ENCODE results near the gene CLEC17A.
"Not testable (repeated sequence)": the region's sequence is repeated elsewhere in the genome, so short reads cannot be mapped to it uniquely, and the experiment has no call there.

Gene CLEC17A

DNA sequence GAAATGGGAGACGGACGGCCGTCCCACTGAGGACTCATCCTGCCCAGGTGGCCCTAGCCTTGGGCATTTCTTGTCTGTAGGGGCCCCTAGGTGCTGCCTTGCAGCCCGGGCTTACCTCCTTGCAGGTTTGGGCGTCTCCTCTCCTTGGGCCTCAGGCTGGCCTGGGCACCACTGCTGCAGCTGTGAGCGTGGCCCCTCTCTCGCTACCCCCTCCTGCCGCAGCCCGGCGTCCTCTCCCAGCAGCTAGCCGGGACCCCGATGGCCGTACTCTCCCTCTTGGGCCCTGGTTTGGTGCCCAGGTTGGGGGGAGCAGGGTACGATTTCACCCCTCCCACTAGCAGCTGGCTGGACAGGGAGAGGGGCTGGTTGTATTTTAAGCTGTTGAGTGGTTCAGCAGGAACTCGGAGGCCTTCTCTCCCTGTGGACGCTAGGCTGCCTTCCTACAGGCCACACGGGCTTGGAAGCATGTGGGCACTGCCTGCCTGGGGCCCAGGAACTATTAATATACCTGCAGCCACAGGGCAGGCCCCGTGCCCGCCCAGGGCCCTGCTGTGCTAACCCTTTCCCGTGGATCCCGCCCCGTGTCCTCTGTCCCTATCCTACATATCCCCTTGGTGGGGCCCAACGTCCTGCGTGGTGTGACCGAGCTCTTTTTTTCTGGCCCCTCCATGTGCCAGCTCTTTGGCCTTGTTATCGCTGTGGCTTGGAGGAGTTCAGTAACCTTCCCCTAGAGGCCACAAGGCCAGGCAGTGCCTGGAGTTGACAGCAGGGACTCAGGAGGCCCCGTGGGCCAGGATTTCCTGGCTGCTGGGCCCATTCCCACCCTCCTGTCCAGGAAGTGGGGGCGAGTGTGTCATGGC is 22.7 kb upstream of the CLEC17A start:
- DNase-seq = no peak

DNA sequence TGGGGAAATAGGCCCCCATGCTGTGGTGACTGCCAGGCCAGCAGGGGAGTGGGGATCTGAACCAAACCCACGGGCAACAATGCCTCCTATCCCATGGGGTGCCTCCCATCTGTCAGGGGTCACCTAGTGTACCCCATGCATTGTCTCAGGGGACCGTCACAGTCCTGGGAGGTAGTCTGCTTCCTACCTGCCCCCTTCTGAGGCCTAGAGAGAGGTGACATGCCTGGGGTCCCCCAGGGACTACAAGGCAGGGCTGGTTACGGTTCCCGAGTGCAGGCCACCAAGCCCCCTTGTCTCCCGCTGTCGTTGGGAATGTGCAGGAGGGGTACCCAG is 22.1 kb upstream of the CLEC17A start:
- DNase-seq = no peak

DNA sequence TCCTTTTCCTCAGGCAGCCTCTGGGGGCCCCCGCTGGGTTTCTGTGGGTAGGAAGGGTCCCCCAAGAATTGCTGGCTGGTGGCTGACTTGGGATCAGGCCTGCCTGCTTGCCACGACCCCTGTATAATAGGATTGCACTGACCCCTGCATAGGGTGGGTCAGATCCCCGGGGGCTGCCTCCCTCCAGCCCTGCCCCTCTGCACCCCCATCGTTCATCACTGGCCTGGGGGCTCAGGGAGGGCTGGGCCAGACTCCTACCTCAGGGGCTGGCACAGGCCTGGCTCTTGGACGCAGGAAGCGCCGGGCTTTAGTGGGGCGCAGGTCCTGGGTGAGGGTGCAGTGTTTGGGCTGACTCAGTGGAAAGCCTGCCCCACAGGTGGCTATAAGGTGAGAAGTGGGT is 21.6 kb upstream of the CLEC17A start:
- DNase-seq = no peak

DNA sequence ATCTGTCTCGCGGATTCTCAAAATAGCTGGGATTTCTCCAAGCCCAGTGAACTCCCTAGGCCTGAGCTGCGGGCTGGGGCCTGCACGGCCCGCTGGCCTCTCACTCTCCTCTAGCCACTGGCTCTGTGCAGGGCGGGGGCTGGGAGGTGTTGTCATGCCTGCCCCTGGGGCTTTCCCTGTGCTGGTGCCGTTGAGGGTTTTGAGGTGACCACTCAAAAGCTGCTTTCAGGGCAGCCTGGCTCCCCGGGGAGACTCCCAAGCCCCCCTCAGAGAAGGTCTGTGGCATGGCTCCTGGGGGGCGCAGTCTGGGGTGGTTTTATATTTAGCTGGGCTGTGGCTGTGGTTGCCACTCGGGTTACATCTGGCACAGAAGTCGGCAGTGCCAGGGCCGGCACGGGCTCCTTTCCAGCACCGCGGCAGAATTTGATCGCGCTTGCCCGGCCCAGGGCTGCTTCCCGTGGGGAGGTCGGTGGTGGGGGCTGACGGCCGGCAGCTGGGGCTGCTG is 21.0 kb upstream of the CLEC17A start:
- no peak for DNase-seq

DNA sequence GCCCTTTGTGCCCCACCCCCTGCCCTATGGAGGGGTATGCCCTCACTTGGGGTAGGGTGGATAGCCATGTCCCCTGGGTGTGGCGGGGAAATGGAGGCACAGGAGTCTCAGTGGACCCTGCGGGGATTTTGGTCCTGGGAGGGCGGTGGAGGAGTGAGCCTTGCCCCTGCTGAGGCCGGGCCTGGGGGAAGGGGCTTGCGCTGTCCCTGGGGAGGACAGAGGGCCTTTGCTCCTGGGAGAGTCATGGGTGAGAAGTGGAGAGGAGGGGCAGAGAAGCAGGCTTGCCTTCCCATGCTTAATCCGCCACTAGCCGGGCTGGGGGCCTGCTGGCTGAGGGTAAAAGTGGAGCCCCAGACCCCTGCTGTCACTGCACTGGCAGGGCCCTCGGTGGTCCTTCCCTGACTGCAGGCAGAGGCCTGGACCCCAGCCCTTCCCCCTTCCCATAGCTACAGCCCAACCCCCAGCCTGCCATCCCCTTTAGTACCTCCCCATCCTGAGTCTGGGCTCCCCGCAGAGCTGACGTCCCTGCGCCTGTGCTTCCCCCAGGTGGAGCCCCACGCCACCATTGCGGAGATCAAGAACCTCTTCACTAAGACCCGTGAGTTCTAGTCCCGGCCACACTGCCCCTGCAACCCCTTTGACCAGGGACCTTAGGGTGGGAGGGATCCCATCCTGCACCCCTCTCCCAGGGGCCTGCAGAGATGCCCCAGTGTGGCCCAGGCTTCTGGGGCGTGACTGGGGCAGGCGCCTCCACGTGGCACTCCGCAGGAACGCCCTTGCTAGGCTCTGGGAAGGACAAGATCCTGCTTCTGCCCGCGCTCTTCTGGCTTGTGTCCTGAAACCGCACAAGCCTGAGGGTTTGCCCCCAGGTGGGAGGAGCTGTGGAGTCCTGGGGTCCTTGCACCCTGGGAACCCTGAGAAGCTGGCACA is 20.0 kb upstream of the CLEC17A start:
- DNase-seq = no peak

- no peak for DNase-seq
Measured at GRCh38 chr19:14563590-14563926, 19.3 kb upstream of the CLEC17A start.

- DNase-seq = peak; percentile 28
Measured at GRCh38 chr19:14563989-14564651, 18.8 kb upstream of the CLEC17A start.

- not testable (repeated sequence) for DNase-seq
Measured at GRCh38 chr19:14564652-14565297, 18.1 kb upstream of the CLEC17A start.

- DNase-seq = no peak
Measured at GRCh38 chr19:14565298-14565679, 17.6 kb upstream of the CLEC17A start.

DNA sequence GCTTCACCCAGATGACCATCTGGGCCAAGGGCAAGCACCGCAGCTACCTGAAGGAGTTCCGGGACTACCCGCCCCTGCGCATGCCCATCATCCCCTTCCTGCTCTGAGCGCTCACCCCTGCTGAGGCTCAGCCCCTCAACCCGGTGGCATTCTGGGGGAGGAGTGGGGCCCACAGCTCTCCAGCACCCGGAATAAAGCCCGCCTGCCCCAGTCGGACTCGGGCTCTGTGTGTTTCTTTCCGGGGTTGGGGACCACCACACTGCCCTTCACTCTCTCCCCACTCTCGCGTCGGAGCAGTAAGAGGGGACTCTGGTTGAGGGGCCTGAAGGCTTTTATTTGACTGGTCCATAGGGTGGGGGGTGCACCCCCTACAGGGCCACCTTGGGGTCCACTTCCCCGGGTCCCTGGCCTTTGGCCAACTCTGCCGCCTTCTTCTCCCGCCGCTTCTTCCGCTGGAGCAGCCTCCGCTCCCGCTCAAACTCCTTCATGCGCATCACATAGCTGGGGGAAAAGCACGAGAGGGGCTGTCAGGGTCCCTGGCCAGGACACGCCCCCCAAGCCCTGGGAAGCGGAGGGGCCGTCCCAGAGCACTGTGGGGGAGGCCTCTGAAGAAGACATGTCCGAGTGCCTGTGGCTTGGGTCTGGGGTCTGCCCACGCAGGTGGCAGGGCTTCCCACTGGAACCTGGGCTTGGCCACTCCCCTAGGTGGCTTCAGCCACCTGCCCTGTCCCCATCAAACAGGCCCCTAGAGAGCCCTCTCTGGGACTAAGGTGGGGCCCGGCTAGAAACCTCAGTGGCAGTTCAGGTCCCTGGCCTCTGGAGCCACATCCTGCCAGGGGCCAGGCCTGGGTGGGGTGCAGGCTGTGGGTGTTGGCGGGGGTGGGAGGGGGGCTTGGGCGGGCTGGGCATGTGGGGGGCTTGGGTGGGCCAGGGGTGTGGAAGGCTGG is 16.8 kb upstream of the CLEC17A start:
- no peak for DNase-seq

DNA sequence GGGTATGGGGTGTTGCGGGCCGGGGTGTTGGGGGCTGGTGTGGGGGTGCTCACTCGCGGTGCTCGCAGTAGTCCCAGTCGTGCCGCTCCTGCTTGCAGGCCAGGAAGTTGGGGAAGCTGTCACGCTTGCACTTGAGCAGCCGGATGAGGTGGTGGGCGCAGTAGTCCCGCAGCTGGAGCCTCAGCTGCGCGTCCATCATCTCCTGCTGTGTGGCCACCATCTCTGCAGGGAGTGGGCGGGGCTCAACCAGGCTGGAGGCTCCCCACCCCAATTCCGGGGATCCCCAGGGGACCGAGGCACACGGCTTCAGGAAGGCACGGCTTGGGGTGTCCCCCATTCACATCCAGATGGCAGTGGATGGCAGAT is 16.2 kb upstream of the CLEC17A start:
- no peak for DNase-seq

DNA sequence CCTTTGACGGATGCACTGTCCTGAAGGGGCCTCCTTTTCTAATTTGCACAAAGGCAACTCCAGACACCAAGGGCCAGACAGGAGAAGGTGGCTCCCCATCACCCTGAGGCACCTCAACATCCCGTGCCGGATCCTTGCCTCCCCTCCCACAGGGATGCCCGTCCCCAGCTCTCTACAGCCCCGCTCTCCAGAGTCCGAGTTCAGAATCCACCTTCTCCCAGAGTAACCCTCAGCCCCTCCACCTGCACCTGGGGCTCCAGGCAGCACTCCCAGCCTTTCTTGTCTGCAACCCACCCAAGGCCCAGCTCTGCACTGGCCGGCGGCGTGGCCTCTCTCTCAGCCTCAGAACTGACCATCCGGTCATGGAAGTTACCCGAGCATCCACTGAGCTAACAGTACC is 15.8 kb upstream of the CLEC17A start:
- no peak for DNase-seq

GRCh38 chr19:14570864-14571527 is 11.9 kb upstream of the CLEC17A start:
- DNase-seq = no peak

DNA sequence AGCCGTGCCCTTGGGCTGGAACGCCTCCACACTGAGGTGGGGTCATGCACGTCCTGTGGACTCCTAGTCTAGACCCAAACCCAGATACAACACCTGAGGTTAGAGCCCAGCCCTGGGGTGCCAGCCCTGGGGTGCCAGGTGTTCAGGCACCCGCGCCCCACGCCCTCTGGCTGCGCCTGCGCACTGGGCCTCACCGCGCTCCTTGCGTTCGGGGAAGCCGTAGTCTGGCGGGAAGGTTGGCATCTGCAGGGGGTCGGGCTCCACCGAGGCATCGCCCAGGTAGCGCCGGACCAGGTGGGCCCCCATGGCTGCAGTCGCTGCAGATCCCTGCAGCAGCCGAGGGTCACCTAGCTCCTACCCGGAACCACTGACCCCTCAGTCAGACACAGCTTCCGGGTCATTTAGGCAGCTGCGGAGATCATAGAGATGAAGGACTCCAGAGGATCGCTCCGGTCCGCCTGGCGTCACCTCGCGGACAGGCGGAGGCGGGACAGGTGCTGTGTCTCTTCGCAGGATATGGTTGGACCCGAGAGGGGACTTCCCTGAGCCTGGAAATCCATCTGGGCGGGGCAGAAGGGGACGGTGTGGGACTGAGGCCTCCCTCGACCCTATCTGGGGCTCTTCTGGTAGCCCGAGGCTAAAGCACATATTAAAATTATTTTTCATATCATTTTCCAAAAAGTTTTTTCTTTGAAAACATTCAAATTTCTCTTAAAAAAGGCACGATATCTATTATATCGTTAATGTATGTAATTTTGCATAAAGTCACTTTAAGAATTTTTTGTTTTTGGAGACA is 11.0 kb upstream of the CLEC17A start, which contains the start of gene NDUFB7:
Gene NDUFB7, minus strand, starts transcription at position 372 of the 796 bp plus-strand sequence. Its CDS starts 66 bp downstream, at position 306.
- DNase-seq = peak; percentile 82

- DNase-seq = no peak
Measured at GRCh38 chr19:14575428-14575980, 7.4 kb upstream of the CLEC17A start.

GRCh38 chr19:14576363-14576762 is 6.5 kb upstream of the CLEC17A start:
- DNase-seq = no peak

GRCh38 chr19:14577264-14577663 is 5.6 kb upstream of the CLEC17A start:
- DNase-seq = no peak

- no peak for DNase-seq
Measured at GRCh38 chr19:14577885-14578427, 4.9 kb upstream of the CLEC17A start.

- no peak for DNase-seq
Measured at GRCh38 chr19:14580623-14581237, 2.2 kb upstream of the CLEC17A start.

Measured in effector CD8-positive, alpha-beta T cell (primary cell).